Loucy (cell line): ENCODE measurements around the gene MRAP2.

Source experiments
- CTCF ChIP-seq: fragments of 200-600 bp; sonication (generic); conservative IDR thresholded peaks from 2 replicates; pipeline ENCODE4 v1.5.1; 2014; ENCODE audit warnings: mild to moderate bottlenecking, antibody characterized with exemption, low read length
- EZH2phosphoT487 ChIP-seq: fragments of 200-600 bp; IDR thresholded peaks from 2 replicates; pipeline ENCODE4 v1.6.1; 2018; ENCODE audit warnings: antibody characterized with exemption, mild to moderate bottlenecking, moderate library complexity, borderline replicate concordance

- no peak for TF ChIP-seq EZH2phosphoT487
- TF ChIP-seq CTCF = no peak
Observed at GRCh38 chr6:84072442-84072997, 38.9 kb downstream of the MRAP2 start.
